ENCODE results near the gene APLP2. TPM values are rescaled to one million over a fixed set of nuclear protein-coding genes. Genes with fewer than 3 reads are reported as not detected.
A peak's percentile ranks its signal among the peaks of the same experiment; 100 is the strongest.
"Not testable (repeated sequence)": the region's sequence is repeated elsewhere in the genome, so short reads cannot be mapped to it uniquely, and the experiment has no call there.

Gene APLP2
- total RNA-seq, 1 experiment from 2014 or later, result 317 TPM

DNA sequence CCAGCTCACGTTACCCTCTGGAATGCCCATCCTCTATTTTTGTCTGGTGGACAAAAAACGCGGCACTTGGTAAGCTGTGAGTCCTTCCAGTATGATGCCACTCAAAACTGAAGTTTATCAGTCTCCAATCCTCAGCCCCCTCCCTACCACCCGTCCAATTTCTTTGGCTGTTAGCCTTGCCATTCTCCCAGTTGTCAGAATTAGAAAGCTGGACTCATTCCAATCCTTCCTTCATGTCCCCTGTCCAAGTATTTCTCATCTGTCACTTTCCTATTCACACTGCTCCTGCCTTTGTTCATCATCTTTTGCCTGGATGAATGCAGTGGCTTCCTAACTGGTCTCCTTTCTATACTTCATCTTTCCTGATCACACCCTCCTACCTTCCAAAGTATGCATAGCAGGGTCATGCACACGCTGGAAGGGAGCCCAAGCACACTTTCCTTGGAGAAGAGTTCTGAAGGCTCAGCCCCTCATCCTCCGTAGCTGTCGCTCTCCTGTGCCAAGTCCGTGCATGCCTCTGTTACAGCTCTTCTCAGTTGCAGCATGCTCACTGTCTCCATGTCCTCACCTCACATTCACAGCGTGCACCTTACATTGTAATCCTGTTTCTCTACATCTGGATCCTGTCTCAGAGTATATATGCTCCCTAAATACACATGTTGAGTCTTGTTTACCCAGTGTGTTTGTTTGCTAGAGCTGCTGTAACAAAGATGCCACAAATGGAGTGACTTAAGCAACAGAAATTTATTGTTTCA lies 19.4 kb downstream of the APLP2 start:
- Mint-ChIP-seq H3K4me3 (ENCODE audit: unreplicated experiment) (peak overlapping the region; percentile 18), H3K4me1 (ENCODE audit: insufficient read depth, unreplicated experiment) (peaks cover 30% of the 10 kb centered on the region), H3K36me3 (ENCODE audit: insufficient read depth, unreplicated experiment) (no peaks in the 10 kb centered on the region), H3K27me3 (ENCODE audit: insufficient read depth, unreplicated experiment) (no peaks in the 10 kb centered on the region), H3K27ac (ENCODE audit: low read depth, unreplicated experiment) (peak overlapping the region; percentile 72), H3K9me3 (ENCODE audit: unreplicated experiment) (no peaks in the 10 kb centered on the region)
- CTCF ChIA-PET, result interaction anchor here (0.6 to 1.3 kb wide), 4 partner anchors 8 to 864 kb away, joined by 3 to 4 read pairs (median 4); no protein-coding TSS in a partner anchor
- POLR2A ChIA-PET, result interaction anchor here (0.8 to 2.3 kb wide), 7 partner anchors 8 to 87 kb away, joined by 3 to 14 read pairs (median 4); partner anchors contain the start of genes PRDM10 and ST14
- peak; percentile 42 for DNase-seq (ENCODE audit: unreplicated experiment)
- BruUV-seq (replicated peaks), result no TSS peak
- intact Hi-C loops (cut with micrococcal nuclease), result no loop called here
- TF ChIP-seq, protein P1, sequence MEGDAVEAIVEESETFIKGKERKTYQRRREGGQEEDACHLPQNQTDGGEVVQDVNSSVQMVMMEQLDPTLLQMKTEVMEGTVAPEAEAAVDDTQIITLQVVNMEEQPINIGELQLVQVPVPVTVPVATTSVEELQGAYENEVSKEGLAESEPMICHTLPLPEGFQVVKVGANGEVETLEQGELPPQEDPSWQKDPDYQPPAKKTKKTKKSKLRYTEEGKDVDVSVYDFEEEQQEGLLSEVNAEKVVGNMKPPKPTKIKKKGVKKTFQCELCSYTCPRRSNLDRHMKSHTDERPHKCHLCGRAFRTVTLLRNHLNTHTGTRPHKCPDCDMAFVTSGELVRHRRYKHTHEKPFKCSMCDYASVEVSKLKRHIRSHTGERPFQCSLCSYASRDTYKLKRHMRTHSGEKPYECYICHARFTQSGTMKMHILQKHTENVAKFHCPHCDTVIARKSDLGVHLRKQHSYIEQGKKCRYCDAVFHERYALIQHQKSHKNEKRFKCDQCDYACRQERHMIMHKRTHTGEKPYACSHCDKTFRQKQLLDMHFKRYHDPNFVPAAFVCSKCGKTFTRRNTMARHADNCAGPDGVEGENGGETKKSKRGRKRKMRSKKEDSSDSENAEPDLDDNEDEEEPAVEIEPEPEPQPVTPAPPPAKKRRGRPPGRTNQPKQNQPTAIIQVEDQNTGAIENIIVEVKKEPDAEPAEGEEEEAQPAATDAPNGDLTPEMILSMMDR (IDR thresholded peaks at IDR 0.05; ENCODE audit: unreplicated experiment), result no peak

- intact Hi-C loops (cut with micrococcal nuclease), result no loop called here
- no peaks in the 10 kb centered on the region for H3K27me3 Mint-ChIP-seq (ENCODE audit: insufficient read depth, unreplicated experiment)
- POLR2A ChIA-PET, result interaction anchor here (0.8 to 2.3 kb wide), 7 partner anchors 8 to 87 kb away, joined by 3 to 14 read pairs (median 4); partner anchors contain the start of genes PRDM10 and ST14
- TF ChIP-seq, protein P1 (IDR thresholded peaks at IDR 0.05; ENCODE audit: unreplicated experiment), result no peak
- no peak for DNase-seq (ENCODE audit: unreplicated experiment)
- CTCF ChIA-PET, result interaction anchor here (0.8 to 1.3 kb wide), 2 partner anchors 8 to 28 kb away, joined by 4 read pairs; no protein-coding TSS in a partner anchor
- H3K4me3 Mint-ChIP-seq (ENCODE audit: unreplicated experiment), result no peak overlapping the region
- no TSS peak for BruUV-seq (replicated peaks)
- H3K36me3 Mint-ChIP-seq (ENCODE audit: insufficient read depth, unreplicated experiment), result no peaks in the 10 kb centered on the region
- H3K27ac Mint-ChIP-seq (ENCODE audit: low read depth, unreplicated experiment), result peak overlapping the region; percentile 72
- H3K4me1 Mint-ChIP-seq (ENCODE audit: insufficient read depth, unreplicated experiment), result peaks cover 34% of the 10 kb centered on the region
- H3K9me3 Mint-ChIP-seq (ENCODE audit: unreplicated experiment), result no peaks in the 10 kb centered on the region
Observed at GRCh38 chr11:130089674-130090073, 20.0 kb downstream of the APLP2 start.

DNA sequence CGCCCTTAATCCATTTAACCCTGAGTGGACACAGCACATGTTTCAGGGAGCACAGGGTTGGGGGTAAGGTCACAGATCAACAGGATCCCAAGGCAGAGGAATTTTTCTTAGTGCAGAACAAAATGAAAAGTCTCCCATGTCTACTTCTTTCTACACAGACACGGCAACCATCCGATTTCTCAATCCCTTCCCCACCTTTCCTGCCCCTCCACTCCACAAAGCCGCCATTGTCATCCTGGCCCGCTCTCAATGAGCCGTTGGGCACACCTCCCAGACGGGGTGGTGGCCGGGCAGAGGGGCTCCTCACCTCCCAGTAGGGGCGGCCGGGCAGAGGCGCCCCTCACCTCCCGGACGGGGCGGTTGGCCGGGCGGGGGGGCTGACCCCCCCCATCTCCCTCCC lies 20.8 kb downstream of the APLP2 start:
- POLR2A ChIA-PET, result interaction anchor here (1.2 to 2.3 kb wide), 2 partner anchors 19 kb away, joined by 6 to 14 read pairs; no protein-coding TSS in a partner anchor
- H3K4me3 Mint-ChIP-seq (ENCODE audit: unreplicated experiment); H3K27me3 Mint-ChIP-seq (ENCODE audit: insufficient read depth, unreplicated experiment); H3K27ac Mint-ChIP-seq (ENCODE audit: low read depth, unreplicated experiment); DNase-seq (ENCODE audit: unreplicated experiment); CTCF ChIA-PET; H3K9me3 Mint-ChIP-seq (ENCODE audit: unreplicated experiment); BruUV-seq (replicated peaks); intact Hi-C loops (cut with micrococcal nuclease); H3K36me3 Mint-ChIP-seq (ENCODE audit: insufficient read depth, unreplicated experiment): not testable (repeated sequence)
- peaks cover 42% of the 10 kb centered on the region for H3K4me1 Mint-ChIP-seq (ENCODE audit: insufficient read depth, unreplicated experiment)

DNA sequence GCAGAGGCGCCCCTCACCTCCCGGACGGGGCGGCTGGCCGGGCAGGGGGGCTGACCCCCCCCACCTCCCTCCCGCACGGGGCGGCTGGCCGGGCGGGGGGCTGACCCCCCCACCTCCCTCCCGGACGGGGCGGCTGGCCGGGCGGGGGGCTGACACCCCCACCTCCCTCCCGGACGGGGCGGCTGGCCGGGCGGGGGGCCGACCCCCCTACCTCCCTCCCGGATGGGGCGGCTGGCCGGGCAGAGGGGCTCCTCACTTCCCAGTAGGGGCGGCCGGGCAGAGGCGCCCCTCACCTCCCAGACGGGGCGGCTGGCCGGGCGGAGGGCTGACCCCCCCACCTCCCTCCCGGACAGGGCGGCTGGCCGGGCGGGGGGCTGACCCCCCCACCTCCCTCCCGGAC lies 21.5 kb downstream of the APLP2 start:
- H3K27ac Mint-ChIP-seq (ENCODE audit: low read depth, unreplicated experiment); H3K9me3 Mint-ChIP-seq (ENCODE audit: unreplicated experiment); CTCF ChIA-PET; H3K36me3 Mint-ChIP-seq (ENCODE audit: insufficient read depth, unreplicated experiment); BruUV-seq (replicated peaks); DNase-seq (ENCODE audit: unreplicated experiment); POLR2A ChIA-PET; H3K27me3 Mint-ChIP-seq (ENCODE audit: insufficient read depth, unreplicated experiment); intact Hi-C loops (cut with micrococcal nuclease); H3K4me3 Mint-ChIP-seq (ENCODE audit: unreplicated experiment): not testable (repeated sequence)
- H3K4me1 Mint-ChIP-seq (ENCODE audit: insufficient read depth, unreplicated experiment), result peaks cover 48% of the 10 kb centered on the region

DNA sequence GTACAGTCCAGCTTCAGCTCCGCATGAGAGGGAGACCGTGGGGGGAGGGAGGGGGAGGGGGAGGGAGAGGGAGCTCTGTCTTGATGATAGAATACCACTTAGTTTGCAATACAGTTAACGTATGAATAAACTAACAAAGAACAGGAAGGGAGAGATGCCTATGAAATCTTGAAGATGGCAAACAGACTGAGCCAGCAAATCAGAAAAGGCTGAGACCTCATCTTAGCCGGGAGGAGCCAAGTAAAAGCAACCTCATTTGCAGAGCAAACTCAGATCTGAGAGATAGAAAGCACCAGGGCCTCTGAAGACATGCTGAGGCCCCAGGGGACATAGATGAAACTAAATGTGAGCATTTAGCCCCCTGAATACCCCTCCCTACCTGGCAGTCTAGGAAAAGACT lies 23.0 kb downstream of the APLP2 start:
- BruUV-seq (replicated peaks), result no TSS peak
- peak overlapping the region; percentile 7 for H3K27ac Mint-ChIP-seq (ENCODE audit: low read depth, unreplicated experiment)

More for the DNA sequence above, 23.0 kb downstream of the APLP2 start:
- intact Hi-C loops (cut with micrococcal nuclease), result no loop called here
- DNase-seq (ENCODE audit: unreplicated experiment), result no peak
- H3K4me3 Mint-ChIP-seq (ENCODE audit: unreplicated experiment), result no peak overlapping the region
- peaks cover 43% of the 10 kb centered on the region for H3K4me1 Mint-ChIP-seq (ENCODE audit: insufficient read depth, unreplicated experiment)
- TF ChIP-seq, protein P1 (IDR thresholded peaks at IDR 0.05; ENCODE audit: unreplicated experiment), result no peak
- H3K9me3 Mint-ChIP-seq (ENCODE audit: unreplicated experiment), result no peaks in the 10 kb centered on the region
- no peaks in the 10 kb centered on the region for H3K27me3 Mint-ChIP-seq (ENCODE audit: insufficient read depth, unreplicated experiment)
- CTCF ChIA-PET, result no interaction called here
- H3K36me3 Mint-ChIP-seq (ENCODE audit: insufficient read depth, unreplicated experiment), result no peaks in the 10 kb centered on the region
- POLR2A ChIA-PET, result no interaction called here
